Endothelial cell of umbilical vein (primary cell): ENCODE data around the gene LARP6. TPM values are rescaled to one million over a fixed set of nuclear protein-coding genes. Genes with fewer than 3 reads are reported as not detected.

Source experiments
- BruUV-seq: library from RNA; stranded (reverse); fragments of 400-500 nt; replicated peaks from 2 replicates; lab custom pipeline; 2021; lab: Mats Ljungman, UMichigan
- CTCF ChIA-PET: fragments of 300-600, 350-600 bp; sonication (Branson Sonifier 250); formaldehyde crosslinking; loops from one replicate; lab custom pipeline; 2021; ENCODE audit warnings: antibody characterized with exemption, inconsistent platforms; lab: Charles Lee
- POLR2A ChIA-PET: fragments of 300-600, 350-600 bp; sonication (Branson Sonifier 250); formaldehyde crosslinking; loops from one replicate; lab custom pipeline; 2021; ENCODE audit warnings: antibody characterized with exemption, inconsistent platforms; lab: Charles Lee
- DNase-seq: peaks from one replicate; pipeline ENCODE4 v3.0.0-alpha.2; 2011; ENCODE audit warnings: low read depth, low spot score
- FAIRE-seq: peaks from 2 replicates; lab custom pipeline; 2011; peaks lifted over from hg19 to GRCh38; lab: Jason Lieb, UNC
- H2AFZ ChIP-seq: 2 replicates; pipeline ENCODE4 v1.6.0; 2012; ENCODE audit warnings: low read depth, low read length, control low read depth, inconsistent platforms
- H3K27ac ChIP-seq: 2 replicates; pipeline ENCODE4 v1.5.1; 2011; ENCODE audit warnings: low read depth, mild to moderate bottlenecking, control low read depth, low read length, moderate library complexity; ENCODE audit not compliant: insufficient read depth
- H3K27me3 ChIP-seq, 2 experiments: 2 replicates each; pipeline versions ENCODE4 v1.6.0 to v1.6.1; 2011; ENCODE audit warnings: low read length in 2 of 2, mixed read lengths in 1 of 2; ENCODE audit not compliant: control insufficient read depth in 2 of 2, insufficient read depth in 2 of 2
- H3K36me3 ChIP-seq, 2 experiments: 2 replicates in 1 of 2; 3 replicates in 1 of 2; pipeline ENCODE4 v1.5.1; 2011; ENCODE audit warnings: low read length in 2 of 2, mild to moderate bottlenecking in 1 of 2, moderate library complexity in 1 of 2; ENCODE audit not compliant: control insufficient read depth in 2 of 2, insufficient read depth in 2 of 2; ENCODE audit errors: extremely low read depth in 1 of 2
- H3K4me1 ChIP-seq: 3 replicates; pipeline ENCODE4 v1.5.1; 2011; ENCODE audit warnings: mild to moderate bottlenecking, low read length; ENCODE audit not compliant: control insufficient read depth, insufficient read depth; ENCODE audit errors: extremely low read depth
- H3K4me2 ChIP-seq: 2 replicates; pipeline ENCODE4 v1.6.1; 2011; ENCODE audit warnings: low read length, control low read depth, mixed read lengths; ENCODE audit not compliant: insufficient read depth
- H3K4me3 ChIP-seq, 3 experiments: fragments of 200-600 bp in 1 of 3; sonication (generic), shearing (Covaris generic) in 1 of 3; replicated peaks in 1 of 3; 2 replicates each; pipeline ENCODE4 v1.5.1; 2011 to 2016; ENCODE audit warnings: control low read depth in 3 of 3, low read length in 3 of 3, mild to moderate bottlenecking in 2 of 3, inconsistent platforms in 1 of 3, low read depth in 1 of 3, moderate library complexity in 1 of 3; ENCODE audit not compliant: insufficient read depth in 1 of 3
- H3K79me2 ChIP-seq: 2 replicates; pipeline ENCODE4 v1.6.0; 2012; ENCODE audit warnings: low read length, inconsistent platforms; ENCODE audit not compliant: control insufficient read depth, insufficient read depth
- H3K9ac ChIP-seq: replicated peaks from 2 replicates; pipeline ENCODE3; 2011; ENCODE audit warnings: low read length, control low read depth; ENCODE audit not compliant: insufficient read depth; ENCODE audit errors: extremely low read depth
- H3K9me1 ChIP-seq: replicated peaks from 3 replicates; pipeline ENCODE4 v1.6.0; 2011; ENCODE audit warnings: mild to moderate bottlenecking, low read length; ENCODE audit not compliant: control insufficient read depth, insufficient read depth; ENCODE audit errors: extremely low read depth
- H3K9me3 ChIP-seq: replicated peaks from 2 replicates; pipeline ENCODE4 v1.5.1; 2012; ENCODE audit warnings: low read length, inconsistent platforms; ENCODE audit not compliant: control insufficient read depth, insufficient read depth
- H4K20me1 ChIP-seq: replicated peaks from 2 replicates; pipeline ENCODE3; 2011; ENCODE audit warnings: mild to moderate bottlenecking, low read length; ENCODE audit not compliant: control insufficient read depth, insufficient read depth; ENCODE audit errors: extremely low read depth
- EZH2 ChIP-seq: IDR thresholded peaks from 2 replicates; pipeline ENCODE4 v1.6.1; 2012; ENCODE audit warnings: borderline replicate concordance, low read depth, mild to moderate bottlenecking, moderate library complexity, low read length, inconsistent platforms; ENCODE audit not compliant: severe bottlenecking
- FOS ChIP-seq: IDR thresholded peaks from 2 replicates; pipeline ENCODE4 v1.6.1; 2011; ENCODE audit warnings: mild to moderate bottlenecking, low read length, moderate library complexity, borderline replicate concordance; ENCODE audit not compliant: insufficient read depth
- GATA2 ChIP-seq: IDR thresholded peaks from 2 replicates; pipeline ENCODE4 v1.7.0; 2011; ENCODE audit warnings: low read depth, mild to moderate bottlenecking, moderate library complexity, mixed read lengths, low read length; ENCODE audit not compliant: insufficient read length, insufficient read depth
- JUN ChIP-seq: IDR thresholded peaks from 2 replicates; pipeline ENCODE4 v1.6.1; 2011; ENCODE audit warnings: borderline replicate concordance, low read depth; ENCODE audit not compliant: insufficient read length, insufficient read depth
- MYC ChIP-seq: IDR thresholded peaks from one replicate; pipeline ENCODE4 v1.6.1; 2011; ENCODE audit warnings: mild to moderate bottlenecking, low read depth, low read length
- POLR2A ChIP-seq: IDR thresholded peaks from 2 replicates; pipeline ENCODE4 v1.6.1; 2012; ENCODE audit warnings: low read depth, mild to moderate bottlenecking, control low read depth, low read length
- POLR2AphosphoS5 ChIP-seq: IDR thresholded peaks from 2 replicates; pipeline ENCODE4 v1.6.1; 2012; ENCODE audit warnings: low read depth, mild to moderate bottlenecking, control low read depth, low read length, moderate library complexity; ENCODE audit not compliant: insufficient read depth
- dilution Hi-C: fragments of 300-500 bp; cut with MboI; formaldehyde crosslinking; loops from one replicate; pipeline ENCODE4 v1.15.0; 2019; ENCODE audit warnings: low sequenced_read_pairs; ENCODE audit not compliant: extremely low pct_ligation_motif_present
- intact Hi-C: fragments of 100-400 bp; cut with micrococcal nuclease; formaldehyde crosslinking; loops from one replicate; pipeline ENCODE4 v1.10.0; 2022
- polyA plus RNA-seq, 4 experiments: library from polyadenylated mRNA; depleted of rRNA in 3 of 4; stranded (reverse) in 3 of 4; unstranded in 1 of 4; fragments of >200 nt; gene quantifications; 2 replicates each; pipeline versions ENCODE4 v1.2.1 to v1.2.3, GENCODE V29; 2011 to 2012; ENCODE audit warnings: missing spikeins in 1 of 4
- total RNA-seq: library from RNA; stranded (reverse); gene quantifications from 2 replicates; pipeline ENCODE4 v1.2.3, GENCODE V29; 2021
- TF ChIP-seq, protein P1 (sequence below), 2 donors: IDR thresholded peaks; 1 replicate in 1 of 2; 2 replicates in 1 of 2; pipeline ENCODE4 v1.5.1; 2011; ENCODE audit warnings: low read length in 2 of 2, mild to moderate bottlenecking in 2 of 2, moderate library complexity in 2 of 2, control low read depth in 1 of 2, inconsistent platforms in 1 of 2, low read depth in 1 of 2; ENCODE audit not compliant: insufficient read depth in 1 of 2; ENCODE audit errors: extremely low read depth in 1 of 2
- TF ChIP-seq, protein P2 (sequence below): IDR thresholded peaks from 2 replicates; pipeline ENCODE4 v1.6.1; 2011; ENCODE audit not compliant: insufficient read depth, insufficient read length

The LARP6 gene
- total and polyA plus RNA-seq, 2 donors (not counting 3 experiments of a cell fraction or from before 2014, with no cell fraction given), result 16.9 to 56.2 TPM

DNA sequence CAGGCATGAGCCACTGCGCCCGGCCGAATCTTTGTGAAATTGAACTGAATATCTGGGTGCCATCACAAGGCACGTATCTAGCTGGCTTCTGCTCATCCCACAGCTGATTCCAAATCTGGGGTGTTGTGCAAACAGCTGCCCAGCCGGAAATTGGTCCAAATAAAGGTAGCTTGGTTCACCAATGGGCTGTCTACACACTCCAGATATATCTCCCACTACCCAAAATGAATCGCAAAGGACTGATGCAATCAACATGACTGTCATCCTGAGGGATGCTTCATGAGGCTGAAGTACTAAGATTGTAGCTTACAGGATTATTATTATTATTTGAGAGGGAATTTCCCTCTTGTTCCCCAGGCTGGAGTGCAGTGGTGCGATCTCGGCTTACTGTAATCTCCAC is 28.1 kb downstream of the LARP6 start:
- H4K20me1 ChIP-seq, result no peaks in the 10 kb centered on the region
- POLR2A ChIA-PET, result no interaction called here
- H3K36me3 ChIP-seq, result no peaks in the 10 kb centered on the region
- no peak for FAIRE-seq
- intact Hi-C loops, result loop anchor here (1.0 to 5.0 kb wide), 6 partner anchors 27 to 975 kb away; partner anchors contain the start of genes LRRC49 and THAP10
- no peak for DNase-seq
- no peaks in the 10 kb centered on the region for H3K9me1 ChIP-seq
- BruUV-seq, result no TSS peak
- H3K4me2 ChIP-seq, result no peak overlapping the region
- no peak overlapping the region for H2AFZ ChIP-seq
- CTCF ChIA-PET, result interaction anchor here (0.9 to 5.3 kb wide), 19 partner anchors 9 to 186 kb away, joined by 3 to 160 read pairs (median 10); partner anchors contain the start of genes LARP6, LRRC49 and THAP10
- no peak overlapping the region for H3K9ac ChIP-seq
- no peaks in the 10 kb centered on the region for H3K4me1 ChIP-seq
- no peaks in the 10 kb centered on the region for H3K27me3 ChIP-seq
- dilution Hi-C loops, result no loop called here
- no peaks in the 10 kb centered on the region for H3K9me3 ChIP-seq
- no peak for TF ChIP-seq JUN
- no peak for TF ChIP-seq MYC
- TF ChIP-seq GATA2, result no peak
- TF ChIP-seq, protein P1, sequence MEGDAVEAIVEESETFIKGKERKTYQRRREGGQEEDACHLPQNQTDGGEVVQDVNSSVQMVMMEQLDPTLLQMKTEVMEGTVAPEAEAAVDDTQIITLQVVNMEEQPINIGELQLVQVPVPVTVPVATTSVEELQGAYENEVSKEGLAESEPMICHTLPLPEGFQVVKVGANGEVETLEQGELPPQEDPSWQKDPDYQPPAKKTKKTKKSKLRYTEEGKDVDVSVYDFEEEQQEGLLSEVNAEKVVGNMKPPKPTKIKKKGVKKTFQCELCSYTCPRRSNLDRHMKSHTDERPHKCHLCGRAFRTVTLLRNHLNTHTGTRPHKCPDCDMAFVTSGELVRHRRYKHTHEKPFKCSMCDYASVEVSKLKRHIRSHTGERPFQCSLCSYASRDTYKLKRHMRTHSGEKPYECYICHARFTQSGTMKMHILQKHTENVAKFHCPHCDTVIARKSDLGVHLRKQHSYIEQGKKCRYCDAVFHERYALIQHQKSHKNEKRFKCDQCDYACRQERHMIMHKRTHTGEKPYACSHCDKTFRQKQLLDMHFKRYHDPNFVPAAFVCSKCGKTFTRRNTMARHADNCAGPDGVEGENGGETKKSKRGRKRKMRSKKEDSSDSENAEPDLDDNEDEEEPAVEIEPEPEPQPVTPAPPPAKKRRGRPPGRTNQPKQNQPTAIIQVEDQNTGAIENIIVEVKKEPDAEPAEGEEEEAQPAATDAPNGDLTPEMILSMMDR (IDR thresholded peaks at IDR 0.05; ENCODE audit: extremely low read depth in 1 of 2, insufficient read depth in 1 of 2, low read depth in 1 of 2, low read length in 2 of 2), result no peak
- TF ChIP-seq POLR2AphosphoS5, result no peak
- TF ChIP-seq, protein P2, sequence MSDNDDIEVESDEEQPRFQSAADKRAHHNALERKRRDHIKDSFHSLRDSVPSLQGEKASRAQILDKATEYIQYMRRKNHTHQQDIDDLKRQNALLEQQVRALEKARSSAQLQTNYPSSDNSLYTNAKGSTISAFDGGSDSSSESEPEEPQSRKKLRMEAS, result no peak
- no peak for TF ChIP-seq EZH2
- TF ChIP-seq POLR2A, result no peak
- TF ChIP-seq FOS, result no peak
- H3K79me2 ChIP-seq, result no peaks in the 10 kb centered on the region
- no peak overlapping the region for H3K4me3 ChIP-seq
- H3K27ac ChIP-seq, result no peak overlapping the region
